Right ventricle myocardium inferior (tissue), 1 donor: Measurements from ENCODE around the gene ZNF853. TPM values are rescaled to one million over a fixed set of nuclear protein-coding genes. Genes with fewer than 3 reads are reported as not detected.

Experiments used
- total RNA-seq: library from RNA; stranded (reverse); fragmentation: NEBNext Ultra II Directional; extraction: Animal tissue kit (Norgen Biotek cat#: 25700); gene quantifications from one replicate; pipeline ENCODE4 v1.2.1, GENCODE V29; 2021
- donor health status: DM: no; HTN: yes; CAD: no; lungs with severe emphysema.

The ZNF853 gene
- total RNA-seq, 1 donor from 2014 or later: 10.3 TPM

Other genes with a start within 250 kb of the ZNF853 start
- gene RAC1, start 241.1 kb upstream of the ZNF853 start, total RNA-seq: 146 TPM
- 6.7 TPM for gene DAGLB, start 167.7 kb upstream of the ZNF853 start, total RNA-seq
- 57.7 TPM for gene KDELR2, start 131.5 kb upstream of the ZNF853 start, total RNA-seq
- not detected for gene GRID2IP, start 64.1 kb upstream of the ZNF853 start, total RNA-seq
- gene ZDHHC4, start 38.2 kb upstream of the ZNF853 start, total RNA-seq: 39.3 TPM
- 15.9 TPM for gene INTS15, start 25.6 kb upstream of the ZNF853 start, total RNA-seq
- gene ZNF316, start 21.7 kb downstream of the ZNF853 start, total RNA-seq: 16.5 TPM
- 13.2 TPM for gene ZNF12, start 91.3 kb downstream of the ZNF853 start, total RNA-seq
- not detected for gene RSPH10B2, start 138.5 kb downstream of the ZNF853 start, total RNA-seq
- gene CCZ1B, start 210.7 kb downstream of the ZNF853 start, total RNA-seq: 33.5 TPM